ENCODE results near the gene AIG1.
A peak's percentile ranks its signal among the peaks of the same experiment; 100 is the strongest.
"Not testable (repeated sequence)": the region's sequence is repeated elsewhere in the genome, so short reads cannot be mapped to it uniquely, and the experiment has no call there.

AIG1 gene

GRCh38 chr6:143136647-143137046, 76.0 kb downstream of the AIG1 start:
- peaks cover 5 to 31% of the 10 kb centered on the region in 2 donors for H3K4me1 Mint-ChIP-seq
- peaks cover 16 to 35% of the 10 kb centered on the region in 2 donors for H3K36me3 Mint-ChIP-seq
- DNase-seq (no peak), ATAC-seq (replicated peaks) (no peak)
- no peak overlapping the region for H3K4me3 Mint-ChIP-seq
- peaks cover 0 to 6% of the 10 kb centered on the region in 2 donors for H3K9me3 Mint-ChIP-seq
- no peaks in the 10 kb centered on the region for H3K27me3 Mint-ChIP-seq
- peak overlapping the region; percentile 22 for H3K27ac Mint-ChIP-seq

DNA sequence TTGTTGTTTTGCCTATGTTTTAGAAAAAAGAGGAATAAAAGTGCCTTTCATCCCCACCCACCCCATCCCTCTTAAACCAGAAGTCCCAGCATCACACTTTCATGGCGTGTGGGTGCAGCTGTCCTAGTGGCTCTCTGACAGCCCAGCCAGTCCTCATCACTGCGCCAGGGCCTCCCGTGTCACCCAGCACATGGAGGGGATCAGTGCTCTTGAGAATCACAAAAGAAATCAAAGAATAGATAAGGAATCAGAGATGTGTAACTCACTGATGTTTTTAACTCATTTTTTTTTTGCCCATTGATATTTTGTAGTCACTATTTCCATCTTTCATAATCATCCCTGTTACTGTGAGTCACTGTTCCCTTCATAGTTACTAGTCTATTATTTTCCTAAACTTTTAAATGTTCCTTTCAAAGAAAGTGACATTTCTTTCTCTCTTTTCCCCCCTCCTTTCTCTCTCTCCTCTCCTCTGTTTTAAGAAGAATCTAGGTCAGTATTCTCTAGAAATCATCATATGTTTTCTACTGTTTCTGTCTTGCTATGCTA, 78.6 kb downstream of the AIG1 start:
- H3K9me3 Mint-ChIP-seq = peaks cover 0 to 6% of the 10 kb centered on the region in 2 donors
- no peaks in the 10 kb centered on the region for H3K27me3 Mint-ChIP-seq
- H3K4me1 Mint-ChIP-seq = peaks cover 5 to 31% of the 10 kb centered on the region in 2 donors
- H3K27ac Mint-ChIP-seq = peak overlapping the region; percentile 26
- ATAC-seq (replicated peaks) (no peak), DNase-seq (no peak)
- peaks cover 16 to 35% of the 10 kb centered on the region in 2 donors for H3K36me3 Mint-ChIP-seq
- no peak overlapping the region for H3K4me3 Mint-ChIP-seq

DNA sequence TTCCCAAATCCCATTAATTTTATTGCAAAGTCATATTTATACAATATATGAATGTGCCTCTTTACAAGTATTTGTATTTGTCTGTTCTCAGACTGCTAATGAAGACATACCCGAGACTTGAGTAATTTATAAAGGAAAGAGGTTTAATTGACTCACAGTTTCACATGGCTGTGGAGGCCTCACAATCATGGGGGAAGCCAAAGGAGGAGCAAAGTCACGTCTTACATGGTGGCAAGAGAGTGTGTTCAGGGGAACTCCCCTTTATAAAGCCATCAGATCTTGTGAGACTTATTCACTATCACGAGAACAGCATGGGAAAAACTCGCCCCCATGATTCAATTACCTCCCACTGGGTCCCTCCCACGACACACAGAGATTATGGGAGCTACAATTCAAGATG, 79.2 kb downstream of the AIG1 start:
- H3K27me3 Mint-ChIP-seq; DNase-seq; H3K4me3 Mint-ChIP-seq; ATAC-seq (replicated peaks); H3K9me3 Mint-ChIP-seq: not testable (repeated sequence)
- Mint-ChIP-seq H3K36me3 (peaks cover 16 to 35% of the 10 kb centered on the region in 2 donors), H3K27ac (peak overlapping the region; percentile 26), H3K4me1 (peaks cover 5 to 31% of the 10 kb centered on the region in 2 donors)

- H3K9me3 Mint-ChIP-seq = peaks cover 0 to 6% of the 10 kb centered on the region in 2 donors
- no peak overlapping the region for H3K4me3 Mint-ChIP-seq
- no peak overlapping the region for H3K27ac Mint-ChIP-seq
- H3K4me1 Mint-ChIP-seq = peaks cover 5 to 31% of the 10 kb centered on the region in 2 donors
- no peaks in the 10 kb centered on the region for H3K27me3 Mint-ChIP-seq
- H3K36me3 Mint-ChIP-seq = peaks cover 16 to 35% of the 10 kb centered on the region in 2 donors
- no peak for DNase-seq
- ATAC-seq (replicated peaks) = no peak
Observed at GRCh38 chr6:143140767-143141166, 80.1 kb downstream of the AIG1 start.

DNA sequence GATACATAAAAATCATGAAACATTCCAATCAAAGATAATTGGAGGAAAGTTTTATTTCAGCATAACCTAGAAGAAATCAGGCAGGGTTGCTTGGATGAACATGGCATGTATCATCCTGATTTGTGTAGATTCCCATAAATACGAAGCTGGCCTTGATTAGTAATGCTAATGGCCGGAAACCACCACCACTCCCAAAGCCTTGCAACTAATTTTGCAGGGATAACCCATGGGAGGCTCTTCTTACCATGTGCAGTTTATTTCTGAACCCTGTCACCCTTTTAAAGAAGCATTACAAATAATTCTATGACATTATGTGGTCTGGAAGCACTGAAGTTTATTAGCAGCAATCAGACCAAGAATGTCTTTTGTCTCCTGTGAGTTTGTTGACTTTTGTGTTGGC, 80.8 kb downstream of the AIG1 start:
- DNase-seq (no peak), ATAC-seq (replicated peaks) (no peak)
- Mint-ChIP-seq H3K9me3 (peaks cover 0 to 6% of the 10 kb centered on the region in 2 donors), H3K27ac (no peak overlapping the region), H3K36me3 (peaks cover 16 to 35% of the 10 kb centered on the region in 2 donors), H3K4me3 (no peak overlapping the region), H3K27me3 (no peaks in the 10 kb centered on the region), H3K4me1 (peaks cover 6 to 34% of the 10 kb centered on the region in 2 donors)

GRCh38 chr6:143146186-143146851, 85.6 kb downstream of the AIG1 start:
- H3K27ac Mint-ChIP-seq = no peak overlapping the region

GRCh38 chr6:143149771-143150170, 89.1 kb downstream of the AIG1 start:
- no peak overlapping the region for H3K4me3 Mint-ChIP-seq
- no peak for ATAC-seq (replicated peaks)
- no peak overlapping the region for H3K27ac Mint-ChIP-seq
- no peak for DNase-seq
- no peaks in the 10 kb centered on the region for H3K9me3 Mint-ChIP-seq
- peaks cover 1 to 6% of the 10 kb centered on the region in 2 donors for H3K4me1 Mint-ChIP-seq
- H3K36me3 Mint-ChIP-seq = peaks cover 2 to 20% of the 10 kb centered on the region in 2 donors
- no peaks in the 10 kb centered on the region for H3K27me3 Mint-ChIP-seq

More at GRCh38 chr6:143146186-143146851, 85.6 kb downstream of the AIG1 start:
- H3K27me3 Mint-ChIP-seq = no peaks in the 10 kb centered on the region
- no peak overlapping the region for H3K4me3 Mint-ChIP-seq
- H3K9me3 Mint-ChIP-seq = no peaks in the 10 kb centered on the region
- ATAC-seq (replicated peaks) (no peak), DNase-seq (no peak)
- peaks cover 1 to 6% of the 10 kb centered on the region in 2 donors for H3K4me1 Mint-ChIP-seq
- H3K36me3 Mint-ChIP-seq = peaks cover 2 to 12% of the 10 kb centered on the region in 2 donors

DNA sequence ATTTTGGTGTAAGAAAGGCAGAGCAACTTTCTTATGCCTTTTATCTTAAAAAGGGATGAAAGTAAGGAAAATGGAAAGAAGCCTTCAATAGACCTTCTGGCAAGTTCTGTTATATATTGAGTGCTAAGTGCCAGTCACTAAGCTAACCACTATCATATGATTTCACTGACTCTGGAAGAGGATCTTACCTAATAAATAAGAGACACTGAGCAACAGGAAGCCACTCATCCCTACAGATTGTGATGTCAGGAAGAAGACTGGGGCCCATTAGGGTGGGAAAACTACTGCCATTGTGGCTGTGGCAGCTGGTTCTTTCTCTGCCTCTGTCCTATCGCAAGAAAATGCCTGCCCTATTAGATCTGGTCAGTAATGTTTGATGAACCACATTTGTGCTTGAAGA, 89.6 kb downstream of the AIG1 start:
- Mint-ChIP-seq H3K4me1 (peaks cover 1 to 6% of the 10 kb centered on the region in 2 donors), H3K27ac (no peak overlapping the region), H3K27me3 (no peaks in the 10 kb centered on the region), H3K36me3 (peaks cover 2 to 20% of the 10 kb centered on the region in 2 donors), H3K4me3 (no peak overlapping the region), H3K9me3 (no peaks in the 10 kb centered on the region)
- ATAC-seq (replicated peaks) = no peak
- DNase-seq = no peak

DNA sequence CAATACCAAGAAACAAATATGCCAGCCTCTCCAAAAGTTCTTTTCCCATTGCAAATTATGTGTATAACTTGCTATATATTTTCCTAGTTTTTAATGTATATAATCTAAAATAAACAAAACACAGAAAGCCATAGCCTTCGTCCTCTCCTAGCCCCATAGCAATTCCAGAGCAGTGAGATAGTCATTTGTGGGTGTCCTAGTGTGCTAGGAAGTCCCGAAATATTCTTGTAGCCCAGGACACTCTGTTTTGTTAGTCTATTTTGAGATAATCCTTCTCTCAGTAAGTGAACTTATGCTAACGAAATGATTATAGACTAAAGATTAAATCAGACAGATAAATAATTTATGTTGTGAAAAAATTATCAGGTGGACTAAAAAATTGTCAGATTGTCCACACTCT, 90.7 kb downstream of the AIG1 start:
- Mint-ChIP-seq H3K36me3 (peaks cover 2 to 20% of the 10 kb centered on the region in 2 donors), H3K27ac (no peak overlapping the region), H3K9me3 (no peaks in the 10 kb centered on the region), H3K4me3 (no peak overlapping the region), H3K27me3 (no peaks in the 10 kb centered on the region), H3K4me1 (peaks cover under 1 to 3% of the 10 kb centered on the region in 2 donors)
- DNase-seq (no peak), ATAC-seq (replicated peaks) (no peak)

DNA sequence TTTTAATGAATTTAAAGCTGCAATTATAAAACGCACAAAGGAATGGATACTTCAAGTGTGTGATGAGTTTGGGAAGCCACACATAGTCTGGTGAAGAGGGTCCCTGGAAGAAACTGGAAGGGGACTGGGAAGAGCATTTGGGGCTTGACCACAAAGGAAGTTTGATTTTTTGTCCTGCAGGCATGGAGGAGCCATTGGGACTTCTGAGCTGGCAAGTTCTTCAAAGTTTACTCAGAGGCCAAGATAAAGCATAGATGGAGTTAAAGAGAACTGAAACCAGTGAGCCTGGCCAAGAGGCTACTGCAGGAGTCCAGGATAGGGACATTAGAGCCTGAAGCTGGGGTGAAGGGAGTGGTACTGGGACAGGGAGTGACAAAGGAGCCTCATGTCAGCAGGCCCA, 95.0 kb downstream of the AIG1 start:
- H3K36me3 Mint-ChIP-seq = peaks cover 0 to 7% of the 10 kb centered on the region in 2 donors
- DNase-seq (no peak), ATAC-seq (replicated peaks) (no peak)
- no peak overlapping the region for H3K4me3 Mint-ChIP-seq
- no peaks in the 10 kb centered on the region for H3K9me3 Mint-ChIP-seq
- no peaks in the 10 kb centered on the region for H3K27me3 Mint-ChIP-seq
- no peaks in the 10 kb centered on the region for H3K4me1 Mint-ChIP-seq
- no peak overlapping the region for H3K27ac Mint-ChIP-seq

- Mint-ChIP-seq H3K27ac (no peak overlapping the region), H3K9me3 (no peaks in the 10 kb centered on the region), H3K4me3 (no peak overlapping the region), H3K27me3 (no peaks in the 10 kb centered on the region), H3K4me1 (no peaks in the 10 kb centered on the region), H3K36me3 (peaks cover 0 to 7% of the 10 kb centered on the region in 2 donors)
- ATAC-seq (replicated peaks) (no peak), DNase-seq (no peak)
Observed at GRCh38 chr6:143157131-143157530, 96.4 kb downstream of the AIG1 start.

DNA sequence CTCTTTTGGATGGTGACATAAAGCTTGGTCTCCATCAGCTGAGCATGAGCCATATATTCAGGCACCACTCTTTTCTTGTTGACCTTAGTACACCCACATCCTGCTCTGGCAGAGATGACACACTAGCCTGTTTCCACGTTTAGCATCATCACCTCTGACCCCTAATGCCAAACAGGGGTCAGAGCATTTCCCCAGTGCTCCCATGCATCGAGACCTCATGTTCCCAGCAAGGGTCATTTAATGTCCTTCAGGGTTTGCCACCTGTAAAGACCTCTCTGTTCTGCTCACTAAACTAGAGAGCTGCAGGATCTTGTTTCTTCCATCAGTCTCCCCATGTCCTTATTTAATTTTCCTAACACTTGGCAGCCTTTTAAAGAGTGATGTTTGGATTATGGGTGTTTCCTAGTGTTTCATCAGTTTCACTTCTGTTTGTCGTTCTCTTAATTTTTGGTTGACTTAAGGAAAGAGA, 97.5 kb downstream of the AIG1 start:
- no peaks in the 10 kb centered on the region for H3K4me1 Mint-ChIP-seq
- H3K4me3 Mint-ChIP-seq = no peak overlapping the region
- H3K36me3 Mint-ChIP-seq = peaks cover 0 to 5% of the 10 kb centered on the region in 2 donors
- H3K27me3 Mint-ChIP-seq = no peaks in the 10 kb centered on the region
- no peaks in the 10 kb centered on the region for H3K9me3 Mint-ChIP-seq
- DNase-seq (no peak), ATAC-seq (replicated peaks) (no peak)
- no peak overlapping the region for H3K27ac Mint-ChIP-seq

DNA sequence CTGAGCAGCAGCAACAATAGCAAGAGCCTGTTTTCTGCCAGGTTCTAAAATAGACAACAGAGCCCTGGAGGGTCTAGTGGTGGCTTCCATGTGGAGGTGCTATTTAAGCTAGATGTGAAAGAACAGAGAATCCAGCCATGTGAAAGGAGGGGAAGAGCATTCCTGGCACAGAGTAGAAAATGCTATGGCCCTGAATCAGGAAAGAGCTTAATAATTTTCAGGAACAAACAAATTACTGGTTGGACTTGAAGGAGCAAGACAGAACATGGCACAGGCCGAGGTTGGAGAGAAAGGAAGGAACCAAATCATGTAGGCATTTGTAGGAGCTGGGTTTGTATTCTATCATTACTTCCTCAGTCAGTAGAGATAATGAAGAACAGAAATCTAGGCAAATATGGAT, 98.3 kb downstream of the AIG1 start:
- H3K36me3 Mint-ChIP-seq = peaks cover 0 to 5% of the 10 kb centered on the region in 2 donors
- no peak overlapping the region for H3K4me3 Mint-ChIP-seq
- no peak overlapping the region for H3K27ac Mint-ChIP-seq
- no peaks in the 10 kb centered on the region for H3K9me3 Mint-ChIP-seq
- no peaks in the 10 kb centered on the region for H3K4me1 Mint-ChIP-seq
- ATAC-seq (replicated peaks) (no peak), DNase-seq (no peak)
- no peaks in the 10 kb centered on the region for H3K27me3 Mint-ChIP-seq

DNA sequence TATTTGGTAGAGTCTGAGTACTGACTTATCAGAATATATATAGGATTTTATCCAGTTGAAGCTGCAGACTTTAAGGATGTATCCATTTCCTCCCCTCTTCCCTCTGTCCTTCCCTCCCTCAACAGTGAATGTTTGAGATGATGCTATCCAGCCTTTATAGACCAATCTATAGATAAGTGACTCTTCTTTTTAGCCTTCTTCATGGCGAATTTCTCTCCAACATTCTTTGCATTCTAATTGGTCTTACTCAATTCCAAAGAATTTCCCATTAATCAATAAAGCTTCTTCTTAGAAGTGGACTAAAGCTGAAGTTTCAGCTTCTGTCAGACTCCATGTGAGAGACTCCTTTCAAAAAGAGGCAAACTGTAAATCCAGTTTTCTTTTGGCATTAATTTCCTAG, 99.3 kb downstream of the AIG1 start:
- H3K27me3 Mint-ChIP-seq = no peaks in the 10 kb centered on the region
- H3K36me3 Mint-ChIP-seq = no peaks in the 10 kb centered on the region
- DNase-seq (no peak), ATAC-seq (replicated peaks) (no peak)
- H3K4me1 Mint-ChIP-seq = no peaks in the 10 kb centered on the region
- H3K27ac Mint-ChIP-seq = no peak overlapping the region
- H3K4me3 Mint-ChIP-seq = no peak overlapping the region
- H3K9me3 Mint-ChIP-seq = no peaks in the 10 kb centered on the region
